Activated T-helper 2 cell treated with anti-CD3 and anti-CD28 coated beads, Interferon-gamma antibody, Interleukin-2, Interleukin-4, amounts not matched to agents 10 μg/mL and 5 μg/mL and 100 μg/mL, durations not matched to agents 14 hours and 24 hours and 36 hours (primary cell): Measurements from ENCODE around the gene ANXA8. TPM values are rescaled to one million over a fixed set of nuclear protein-coding genes. Genes with fewer than 3 reads are reported as not detected.
A peak's percentile ranks its signal among the peaks of the same experiment; 100 is the strongest.
"Not testable (repeated sequence)": the region's sequence is repeated elsewhere in the genome, so short reads cannot be mapped to it uniquely, and the experiment has no call there.

Experiments
- DNase-seq: peaks from one replicate; pipeline ENCODE4 v3.0.0; 2021; ENCODE audit warnings: low spot score
- H3K27ac Mint-ChIP-seq: one replicate; pipeline ENCODE4 v1.8.0; 2021; ENCODE audit warnings: mixed read lengths
- H3K27me3 Mint-ChIP-seq: one replicate; pipeline ENCODE4 v1.8.0; 2021; ENCODE audit warnings: low read depth, mixed read lengths
- H3K36me3 Mint-ChIP-seq: one replicate; pipeline ENCODE4 v1.8.0; 2021; ENCODE audit warnings: low read depth, mixed read lengths
- H3K4me1 Mint-ChIP-seq: one replicate; pipeline ENCODE4 v1.8.0; 2021; ENCODE audit warnings: low read depth, mixed read lengths
- H3K4me3 Mint-ChIP-seq: one replicate; pipeline ENCODE4 v1.8.0; 2021; ENCODE audit warnings: low read depth, mild to moderate bottlenecking, moderate library complexity, mixed read lengths
- H3K9me3 Mint-ChIP-seq: one replicate; pipeline ENCODE4 v1.8.0; 2021; ENCODE audit warnings: mixed read lengths
- intact Hi-C: fragments of 100-400 bp; cut with micrococcal nuclease; formaldehyde crosslinking; loops from one replicate; pipeline ENCODE4 v1.15.1; 2023
- total RNA-seq: library from RNA; stranded (reverse); gene quantifications from 2 replicates; pipeline ENCODE4 v1.2.3, GENCODE V29; 2022

ANXA8 gene, protein sequence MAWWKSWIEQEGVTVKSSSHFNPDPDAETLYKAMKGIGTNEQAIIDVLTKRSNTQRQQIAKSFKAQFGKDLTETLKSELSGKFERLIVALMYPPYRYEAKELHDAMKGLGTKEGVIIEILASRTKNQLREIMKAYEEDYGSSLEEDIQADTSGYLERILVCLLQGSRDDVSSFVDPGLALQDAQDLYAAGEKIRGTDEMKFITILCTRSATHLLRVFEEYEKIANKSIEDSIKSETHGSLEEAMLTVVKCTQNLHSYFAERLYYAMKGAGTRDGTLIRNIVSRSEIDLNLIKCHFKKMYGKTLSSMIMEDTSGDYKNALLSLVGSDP
- 7.0 and 7.5 TPM in 2 replicates for total RNA-seq

DNA sequence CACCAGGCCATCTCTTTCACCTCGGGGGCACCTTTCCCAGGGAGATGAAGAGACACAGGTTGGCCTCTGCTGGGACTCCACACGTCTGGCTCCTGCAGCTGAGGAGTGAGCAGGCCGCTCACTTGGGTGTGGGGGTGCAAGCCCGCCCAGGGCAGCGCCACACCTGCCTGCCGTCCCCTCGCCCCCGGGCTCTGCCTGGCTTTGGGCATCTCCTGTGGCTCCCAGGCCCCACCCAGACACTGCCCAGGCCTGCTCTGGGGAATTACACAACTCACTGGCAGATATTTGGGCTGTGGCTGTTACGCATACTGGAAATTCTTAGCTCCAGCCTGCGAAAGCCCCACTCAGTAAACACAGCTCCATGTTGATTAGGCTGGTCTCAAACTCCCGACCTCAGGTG is at the start of gene ANXA8:
Gene ANXA8, minus strand, starts transcription at position 193 of the 400 bp plus-strand sequence. Its CDS starts 182 bp downstream, at position 11.
- not testable (repeated sequence) for H3K36me3 Mint-ChIP-seq, H3K9me3 Mint-ChIP-seq

DNA sequence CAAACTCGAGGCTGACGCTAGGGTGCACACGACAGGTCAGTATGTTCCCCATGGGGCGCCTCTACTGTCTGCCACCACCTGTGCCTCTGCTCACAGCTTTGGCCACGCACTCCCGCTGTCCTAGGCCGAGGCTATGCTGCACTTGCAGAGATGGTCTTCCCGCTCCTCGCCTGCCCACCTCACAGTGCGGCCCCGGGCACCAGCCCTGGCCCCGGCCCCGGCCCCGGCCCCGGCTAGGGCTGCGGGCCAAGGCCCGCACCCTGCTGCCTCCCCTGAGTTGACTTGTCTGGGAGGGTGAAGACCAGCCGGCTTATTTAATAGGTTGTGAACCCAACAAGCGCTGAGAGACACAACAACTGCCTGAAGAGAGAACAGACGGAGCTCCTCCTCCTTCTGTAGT is 39.6 kb upstream of the ANXA8 start, which contains the start of gene AGAP9:
Gene AGAP9, minus strand, starts transcription at position 164 of the 400 bp plus-strand sequence. Its CDS starts 112 bp downstream, at position 52.
- H3K4me3 Mint-ChIP-seq, H3K36me3 Mint-ChIP-seq, H3K4me1 Mint-ChIP-seq, H3K27me3 Mint-ChIP-seq, intact Hi-C loops, DNase-seq, H3K9me3 Mint-ChIP-seq, H3K27ac Mint-ChIP-seq: not testable (repeated sequence)

More for the DNA sequence above, at the start of gene ANXA8:
- H3K27ac Mint-ChIP-seq, H3K27me3 Mint-ChIP-seq, DNase-seq, intact Hi-C loops, H3K4me1 Mint-ChIP-seq, H3K4me3 Mint-ChIP-seq: not testable (repeated sequence)

DNA sequence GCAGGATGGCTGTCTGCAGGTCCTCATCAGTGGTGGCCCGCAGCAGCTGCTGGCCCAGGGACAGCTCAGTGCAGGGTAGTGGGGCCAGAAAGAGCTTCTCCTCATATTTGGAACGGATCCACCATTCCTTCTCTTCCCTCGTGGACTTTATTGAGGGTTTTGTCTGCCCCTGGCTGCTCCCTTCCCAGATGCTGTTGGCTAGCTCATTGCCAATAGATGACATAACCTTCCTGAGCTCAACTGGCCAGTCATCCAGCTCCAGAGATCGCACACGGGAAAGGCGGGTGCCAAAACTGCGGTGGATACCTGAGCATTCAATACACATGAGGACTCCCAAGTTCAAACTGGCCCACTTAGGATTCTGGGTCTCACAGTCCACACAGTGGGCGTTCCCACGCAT is 18.4 kb upstream of the ANXA8 start:
- H3K27ac Mint-ChIP-seq, H3K36me3 Mint-ChIP-seq, intact Hi-C loops, H3K9me3 Mint-ChIP-seq, H3K4me1 Mint-ChIP-seq, H3K27me3 Mint-ChIP-seq, DNase-seq, H3K4me3 Mint-ChIP-seq: not testable (repeated sequence)

DNA sequence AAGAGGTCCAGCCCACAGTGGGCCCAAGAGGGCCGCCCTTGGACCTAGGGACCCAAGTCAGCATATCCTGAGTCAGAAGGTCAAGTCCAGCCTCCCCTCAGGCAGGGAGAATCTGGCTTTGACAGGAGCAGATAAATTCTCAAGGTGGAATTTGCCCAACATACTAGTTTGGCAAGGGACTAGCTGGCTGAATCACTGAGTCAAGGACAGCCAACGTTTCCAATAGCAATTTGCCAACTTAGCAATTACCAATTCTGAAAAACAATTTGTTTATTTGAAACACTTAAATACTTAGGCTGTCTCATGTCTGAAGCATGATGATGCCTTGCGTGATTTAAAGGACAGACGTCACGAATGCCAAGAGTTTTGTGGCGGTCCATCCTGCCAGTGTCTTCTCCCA is 10.3 kb upstream of the ANXA8 start:
- DNase-seq, H3K27ac Mint-ChIP-seq, H3K9me3 Mint-ChIP-seq, H3K36me3 Mint-ChIP-seq, H3K4me3 Mint-ChIP-seq, H3K4me1 Mint-ChIP-seq, H3K27me3 Mint-ChIP-seq, intact Hi-C loops: not testable (repeated sequence)

DNA sequence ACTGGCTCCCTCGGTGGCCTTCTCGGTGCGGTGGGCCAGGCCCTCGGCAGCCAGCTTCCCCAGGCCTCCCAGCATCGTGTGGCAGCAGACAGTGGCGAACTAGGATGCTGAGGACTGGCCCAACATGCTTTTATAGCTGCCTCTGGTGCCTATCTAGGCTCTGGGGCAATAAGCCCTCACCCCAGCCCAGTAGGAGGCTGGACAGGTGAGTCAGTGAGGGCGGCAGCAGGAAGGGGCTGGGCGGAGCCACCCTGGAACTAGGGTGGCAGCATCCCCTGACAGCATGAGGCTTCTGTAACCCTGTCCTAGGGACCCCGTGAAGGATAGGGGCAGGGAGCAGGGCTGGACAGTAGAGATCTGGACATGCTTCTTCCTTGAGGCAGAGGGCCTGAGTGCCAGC is 7.7 kb upstream of the ANXA8 start, which contains the start of gene FAM25G:
Gene FAM25G, minus strand, starts transcription at position 101 of the 400 bp plus-strand sequence. Its CDS starts 26 bp downstream, at position 75.
- H3K36me3 Mint-ChIP-seq, DNase-seq, H3K27ac Mint-ChIP-seq, H3K4me3 Mint-ChIP-seq, intact Hi-C loops, H3K4me1 Mint-ChIP-seq, H3K27me3 Mint-ChIP-seq, H3K9me3 Mint-ChIP-seq: not testable (repeated sequence)

DNA sequence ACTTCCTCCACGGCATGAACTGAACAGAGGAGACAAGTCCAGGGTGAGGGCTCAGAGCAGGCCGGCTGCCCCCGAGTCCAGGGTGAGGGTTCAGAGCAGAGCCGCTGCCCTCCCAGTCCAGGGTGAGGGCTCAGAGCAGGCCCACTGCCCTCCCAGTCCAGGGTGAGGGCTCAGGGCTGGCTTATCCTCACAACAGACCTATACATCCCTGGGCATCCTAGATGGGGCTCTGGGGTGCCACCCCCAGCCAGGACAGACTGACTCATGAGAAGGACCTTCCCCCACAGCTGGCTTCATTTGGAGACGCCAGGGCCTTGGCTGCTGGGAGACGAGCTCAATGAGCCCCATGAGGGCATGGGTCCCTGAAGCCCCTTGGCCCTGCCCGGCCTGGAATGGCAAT is 5.7 kb upstream of the ANXA8 start:
- H3K9me3 Mint-ChIP-seq, DNase-seq, intact Hi-C loops: not testable (repeated sequence)

DNA sequence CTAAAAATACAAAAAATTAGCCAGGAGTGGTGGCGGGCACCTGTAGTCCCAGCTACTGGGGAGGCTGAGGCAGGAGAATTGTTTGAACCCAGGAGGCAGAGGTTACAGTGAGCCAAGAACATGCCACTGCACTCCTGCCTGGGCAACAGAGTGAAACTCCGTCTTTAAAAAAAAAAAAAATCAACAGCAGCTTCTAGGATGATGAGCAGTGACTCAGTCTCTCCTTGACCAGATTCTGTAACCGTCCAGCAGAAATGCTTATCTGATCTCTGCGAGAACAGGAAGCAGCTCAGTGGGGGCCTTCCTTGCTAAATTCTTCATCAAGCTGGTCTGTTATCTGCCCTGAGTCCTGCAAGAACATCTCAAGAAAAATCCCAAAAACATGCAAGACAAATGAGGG is 2.0 kb upstream of the ANXA8 start:
- intact Hi-C loops, H3K9me3 Mint-ChIP-seq, H3K4me3 Mint-ChIP-seq, H3K36me3 Mint-ChIP-seq, DNase-seq, H3K4me1 Mint-ChIP-seq, H3K27me3 Mint-ChIP-seq: not testable (repeated sequence)
- H3K27ac Mint-ChIP-seq = peak overlapping the region; percentile 78

More for the DNA sequence above, 5.7 kb upstream of the ANXA8 start:
- not testable (repeated sequence) for H3K36me3 Mint-ChIP-seq, H3K4me3 Mint-ChIP-seq, H3K27ac Mint-ChIP-seq, H3K27me3 Mint-ChIP-seq, H3K4me1 Mint-ChIP-seq

DNA sequence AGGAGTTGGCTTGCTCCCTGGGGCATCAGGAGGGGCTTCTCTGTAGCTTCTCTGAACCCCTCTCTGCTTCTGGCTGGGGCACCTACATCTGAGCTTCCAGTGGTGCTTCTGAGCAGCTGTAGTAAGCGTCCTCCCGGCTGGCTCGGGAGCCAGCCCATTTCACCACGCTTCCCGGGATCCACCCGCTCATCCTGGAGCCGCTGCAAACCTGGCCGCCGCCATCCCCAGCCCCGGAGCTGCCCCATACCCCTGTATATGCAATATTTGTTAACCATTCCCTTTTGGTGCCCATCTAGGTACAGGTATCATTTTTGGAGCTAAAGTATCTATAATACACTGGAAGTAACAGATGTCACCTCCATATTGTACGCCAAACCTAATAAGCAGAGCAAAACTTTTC is 871 bp upstream of the ANXA8 start:
- H3K27me3 Mint-ChIP-seq, H3K36me3 Mint-ChIP-seq, H3K4me3 Mint-ChIP-seq, H3K27ac Mint-ChIP-seq, H3K9me3 Mint-ChIP-seq, DNase-seq, H3K4me1 Mint-ChIP-seq, intact Hi-C loops: not testable (repeated sequence)

DNA sequence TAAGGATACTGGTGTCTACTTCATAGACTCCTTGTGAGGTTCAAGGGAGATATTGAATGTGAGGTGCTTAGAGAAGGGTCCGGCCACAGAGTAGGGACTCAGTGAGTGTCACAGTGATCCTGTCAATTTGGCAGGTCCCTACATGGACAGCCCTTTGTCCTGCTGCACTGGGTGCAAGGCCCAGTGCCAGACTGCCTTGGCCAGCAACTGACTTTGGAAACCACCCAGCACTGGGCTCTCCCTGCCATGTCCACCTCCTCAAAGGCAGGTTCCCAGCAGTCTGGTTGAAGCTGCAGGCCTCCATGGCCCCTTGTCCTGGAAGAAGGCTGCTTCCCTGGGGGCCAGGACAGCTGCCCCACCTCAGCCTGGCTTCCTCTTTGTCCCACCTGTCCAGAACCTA is 1.5 kb downstream of the ANXA8 start:
- H3K4me1 Mint-ChIP-seq, H3K4me3 Mint-ChIP-seq, intact Hi-C loops: not testable (repeated sequence)

DNA sequence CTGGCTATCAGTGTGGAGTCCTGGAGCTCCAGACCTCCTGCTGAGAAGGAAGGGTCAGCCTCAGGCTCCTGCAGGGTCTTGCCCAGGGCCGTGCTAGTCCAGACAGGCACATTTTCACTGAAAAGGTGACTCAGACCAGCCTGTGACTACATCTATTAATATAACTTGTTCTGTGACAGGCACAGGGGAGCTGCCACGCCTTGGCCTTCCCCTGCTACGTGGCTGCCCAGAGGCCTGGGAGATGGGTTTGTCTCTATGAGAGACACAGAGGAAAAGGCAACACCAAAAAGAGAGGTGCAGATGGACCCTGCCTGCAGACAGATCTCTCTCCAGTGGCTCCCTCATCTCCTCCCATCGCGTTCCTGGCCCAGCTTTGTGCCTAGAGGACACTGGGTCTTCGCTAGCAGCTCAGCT is 2.1 kb downstream of the ANXA8 start:
- H3K27me3 Mint-ChIP-seq, H3K4me3 Mint-ChIP-seq, H3K9me3 Mint-ChIP-seq, DNase-seq, H3K4me1 Mint-ChIP-seq, intact Hi-C loops, H3K36me3 Mint-ChIP-seq, H3K27ac Mint-ChIP-seq: not testable (repeated sequence)

More for the DNA sequence above, 1.5 kb downstream of the ANXA8 start:
- not testable (repeated sequence) for H3K27ac Mint-ChIP-seq, DNase-seq, H3K27me3 Mint-ChIP-seq, H3K36me3 Mint-ChIP-seq, H3K9me3 Mint-ChIP-seq

DNA sequence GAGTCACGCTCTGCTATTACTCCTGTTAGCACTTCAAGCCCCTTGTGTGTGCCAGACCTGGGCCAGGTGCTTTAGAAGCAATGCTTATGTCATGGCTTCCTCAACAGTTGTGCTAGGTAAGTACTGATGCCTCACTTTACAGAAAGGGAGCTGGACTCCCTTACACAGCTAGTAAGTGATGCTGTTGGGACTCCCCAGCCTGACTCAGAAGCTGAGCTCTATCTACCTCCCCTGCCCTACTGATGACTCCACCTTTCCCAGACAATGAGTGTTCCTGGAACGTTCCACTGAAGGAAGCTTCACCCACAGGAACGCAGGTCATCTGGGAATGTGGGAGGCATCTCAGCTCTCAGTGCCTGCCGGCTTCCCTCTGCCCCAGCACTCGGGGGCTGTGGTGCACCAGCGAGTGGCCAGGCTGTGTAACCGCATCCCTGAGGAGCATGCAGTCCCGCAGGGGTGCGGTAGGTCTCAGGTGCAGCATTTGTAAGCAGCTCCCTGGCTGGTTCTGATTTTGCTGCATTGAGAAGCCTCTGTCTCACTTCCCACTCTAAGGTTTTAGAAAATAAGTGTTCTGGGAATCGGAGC is 2.6 kb downstream of the ANXA8 start:
- H3K4me1 Mint-ChIP-seq, H3K27ac Mint-ChIP-seq, DNase-seq, intact Hi-C loops, H3K9me3 Mint-ChIP-seq, H3K36me3 Mint-ChIP-seq, H3K27me3 Mint-ChIP-seq, H3K4me3 Mint-ChIP-seq: not testable (repeated sequence)

DNA sequence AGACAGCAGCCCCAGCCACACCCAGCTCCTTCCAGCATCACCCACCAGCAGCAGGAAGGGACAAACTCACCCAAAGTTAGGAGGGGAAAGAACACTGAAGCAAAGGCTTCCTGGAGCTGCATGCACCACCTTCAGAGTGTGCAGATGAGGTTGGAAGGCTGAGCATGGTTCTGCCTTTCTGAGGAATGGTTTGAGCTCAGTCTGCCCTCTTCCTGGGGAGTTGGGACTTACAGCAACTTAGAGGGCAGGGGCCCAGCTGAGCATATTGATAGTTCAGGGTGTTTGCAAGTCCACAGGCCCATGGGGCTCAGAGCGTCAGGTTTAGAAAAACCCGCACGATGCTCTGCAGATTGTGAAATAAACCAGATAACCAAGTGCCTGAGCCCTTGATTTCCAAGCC is 3.8 kb downstream of the ANXA8 start:
- not testable (repeated sequence) for H3K36me3 Mint-ChIP-seq, H3K27ac Mint-ChIP-seq, H3K4me3 Mint-ChIP-seq

DNA sequence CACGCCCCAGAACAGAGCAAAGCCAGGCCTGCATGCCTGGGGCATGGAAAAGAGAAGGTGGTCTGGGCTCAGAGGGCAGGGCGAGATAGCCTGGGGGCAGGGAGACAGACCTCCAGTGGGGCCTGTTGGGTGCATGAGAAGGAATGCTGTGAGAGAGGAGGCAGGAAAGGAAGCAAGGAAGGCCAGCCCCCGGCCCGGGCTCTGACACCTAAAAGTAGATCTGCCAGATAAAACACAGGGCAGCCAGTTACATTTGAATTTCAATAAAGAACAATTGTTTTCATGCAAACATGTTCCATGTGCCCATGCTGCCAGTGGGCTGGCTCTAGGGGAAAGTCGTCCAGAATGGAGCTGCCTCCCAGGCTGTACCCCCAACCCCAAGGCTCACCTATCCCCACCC is 5.8 kb downstream of the ANXA8 start:
- DNase-seq, intact Hi-C loops: not testable (repeated sequence)

More for the DNA sequence above, 3.8 kb downstream of the ANXA8 start:
- H3K9me3 Mint-ChIP-seq, H3K27me3 Mint-ChIP-seq, DNase-seq, intact Hi-C loops, H3K4me1 Mint-ChIP-seq: not testable (repeated sequence)

More for the DNA sequence above, 5.8 kb downstream of the ANXA8 start:
- not testable (repeated sequence) for H3K36me3 Mint-ChIP-seq, H3K27me3 Mint-ChIP-seq, H3K27ac Mint-ChIP-seq, H3K4me1 Mint-ChIP-seq, H3K9me3 Mint-ChIP-seq, H3K4me3 Mint-ChIP-seq
